Subcutaneous adipose tissue (tissue), 4 donors: ENCODE data around the gene TEAD3. TPM values are rescaled to one million over a fixed set of nuclear protein-coding genes. Genes with fewer than 3 reads are reported as not detected.

Experiments
- small RNA-seq: library from RNA; depleted of rRNA; stranded (forward); fragments of <200 nt; gene quantifications from one replicate; pipeline ENCODE3, GENCODE V24; 2016
- total RNA-seq, 4 donors: library from RNA; depleted of rRNA; stranded (reverse); fragments of >200 nt; gene quantifications; one replicate each; pipeline ENCODE4 v1.1.0, GENCODE V29; 2016
- TF ChIP-seq, protein P1 (sequence below): fragments of 450-650 bp; IDR thresholded peaks from one replicate; pipeline ENCODE4 v1.5.1; 2016; ENCODE audit warnings: low read depth, mild to moderate bottlenecking, control low read depth, antibody characterized with exemption, moderate library complexity

Gene TEAD3
- total RNA-seq, 4 donors from 2014 or later: 4.1 to 6.2 (median 4.7) TPM

- TF ChIP-seq, protein P1, sequence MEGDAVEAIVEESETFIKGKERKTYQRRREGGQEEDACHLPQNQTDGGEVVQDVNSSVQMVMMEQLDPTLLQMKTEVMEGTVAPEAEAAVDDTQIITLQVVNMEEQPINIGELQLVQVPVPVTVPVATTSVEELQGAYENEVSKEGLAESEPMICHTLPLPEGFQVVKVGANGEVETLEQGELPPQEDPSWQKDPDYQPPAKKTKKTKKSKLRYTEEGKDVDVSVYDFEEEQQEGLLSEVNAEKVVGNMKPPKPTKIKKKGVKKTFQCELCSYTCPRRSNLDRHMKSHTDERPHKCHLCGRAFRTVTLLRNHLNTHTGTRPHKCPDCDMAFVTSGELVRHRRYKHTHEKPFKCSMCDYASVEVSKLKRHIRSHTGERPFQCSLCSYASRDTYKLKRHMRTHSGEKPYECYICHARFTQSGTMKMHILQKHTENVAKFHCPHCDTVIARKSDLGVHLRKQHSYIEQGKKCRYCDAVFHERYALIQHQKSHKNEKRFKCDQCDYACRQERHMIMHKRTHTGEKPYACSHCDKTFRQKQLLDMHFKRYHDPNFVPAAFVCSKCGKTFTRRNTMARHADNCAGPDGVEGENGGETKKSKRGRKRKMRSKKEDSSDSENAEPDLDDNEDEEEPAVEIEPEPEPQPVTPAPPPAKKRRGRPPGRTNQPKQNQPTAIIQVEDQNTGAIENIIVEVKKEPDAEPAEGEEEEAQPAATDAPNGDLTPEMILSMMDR: no peak
These were observed 69.0 kb downstream of the TEAD3 start for GRCh38 chr6:35427851-35428321.

GRCh38 chr6:35427435-35427834 is 69.4 kb downstream of the TEAD3 start:
- TF ChIP-seq, protein P1: no peak

DNA sequence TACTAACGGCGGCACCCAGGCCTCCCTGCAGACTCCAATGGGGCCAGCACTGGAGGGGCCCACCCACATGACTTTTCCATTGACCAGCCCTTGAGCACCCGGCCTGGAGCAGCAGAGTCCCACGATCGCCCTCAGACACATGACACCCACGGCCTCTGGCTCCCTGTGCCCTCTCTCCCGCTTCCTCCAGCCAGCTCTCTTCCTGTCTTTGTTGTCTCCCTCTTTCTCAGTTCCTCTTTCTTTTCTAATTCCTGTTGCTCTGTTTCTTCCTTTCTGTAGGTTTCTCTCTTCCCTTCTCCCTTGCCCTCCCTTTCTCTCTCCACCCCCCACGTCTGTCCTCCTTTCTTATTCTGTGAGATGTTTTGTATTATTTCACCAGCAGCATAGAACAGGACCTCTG is 70.8 kb downstream of the TEAD3 start:
- TF ChIP-seq, protein P1: no peak

DNA sequence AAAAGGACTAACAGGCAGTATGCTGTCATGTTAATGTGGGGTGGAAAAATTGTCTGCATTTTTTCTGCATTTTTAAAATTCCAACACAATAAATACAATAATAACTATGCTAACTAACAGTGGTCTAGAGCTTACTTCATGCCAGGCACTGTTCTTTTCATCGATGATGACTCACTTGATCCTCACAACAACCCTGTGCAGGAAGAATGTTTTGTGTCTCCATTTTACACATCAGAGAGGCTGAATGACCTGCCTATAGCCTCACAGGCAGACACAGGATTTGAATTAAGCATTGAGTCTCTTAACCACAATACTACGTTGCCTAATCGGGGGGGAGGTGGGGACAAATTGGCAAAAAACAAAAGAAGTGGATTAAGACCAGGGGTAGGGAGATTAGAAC is 71.6 kb downstream of the TEAD3 start:
- TF ChIP-seq, protein P1: no peak

Small RNAs within 50 kb of the gene (small RNA-seq; reads per million reads assigned to genes)
- gene MIR7111: not detected

Other genes with a start within 250 kb of the TEAD3 start
- gene ZNF76, start 237.3 kb downstream of the TEAD3 start, total RNA-seq: 10 to 100 TPM; 24.5 to 33.0 (median 26.5) TPM
- gene DEF6, start 199.3 kb downstream of the TEAD3 start, total RNA-seq: 10 to 100 TPM in 1 of 4 donors, 1 to 10 TPM in 3; 1.9 to 13.6 (median 5.0) TPM
- 10 to 100 TPM in 1 of 4 donors, 1 to 10 TPM in 3; 6.1 to 17.3 (median 7.0) TPM for gene PPARD, start 154.5 kb downstream of the TEAD3 start, total RNA-seq
- gene FANCE, start 44.7 kb downstream of the TEAD3 start, total RNA-seq: 10 to 100 TPM in 2 of 4 donors, 1 to 10 TPM in 2; 2.6 to 15.3 (median 9.9) TPM
- gene RPL10A, start 28.7 kb downstream of the TEAD3 start, total RNA-seq: 1,000 to 10,000 TPM in 3 of 4 donors, 100 to 1,000 TPM in 1; 985 to 1,194 (median 1,120) TPM
- not detected for gene TULP1, start 15.8 kb upstream of the TEAD3 start, total RNA-seq
- gene FKBP5, start 191.8 kb upstream of the TEAD3 start, total RNA-seq: 100 to 1,000 TPM; 332 to 758 (median 703) TPM
- gene ARMC12, start 240.0 kb upstream of the TEAD3 start, total RNA-seq: 1 to 10 TPM in 2 of 4 donors, under 1 TPM in 2; 0.51 to 1.7 (median 1.0) TPM